Heart left ventricle (tissue), 13 donors: Measurements from ENCODE around the gene TPSB2.
"Not testable (repeated sequence)": the region's sequence is repeated elsewhere in the genome, so short reads cannot be mapped to it uniquely, and the experiment has no call there.

Experiments
- POLR2A ChIP-seq, 2 donors: fragments of 450-650 bp; IDR thresholded peaks; one replicate each; pipeline ENCODE4 v1.6.1; 2017; ENCODE audit warnings: antibody characterized with exemption in 2 of 2, mild to moderate bottlenecking in 2 of 2, moderate library complexity in 2 of 2
- TF ChIP-seq, protein P1 (sequence below), 12 donors: fragments of 200-600 bp; sonication (generic) in 4 of 12; IDR thresholded peaks; one replicate each; pipeline versions ENCODE4 v1.5.0 to v1.8.0; 2018 to 2022; ENCODE audit warnings: antibody characterized with exemption in 12 of 12, mild to moderate bottlenecking in 5 of 12
- donor health status: ischemic (EF 13 %, LVEDD 7.1; RV severe dilation, severe dysfunction).
- donor health status: DM: no; HTN: yes; CAD: no.
- donor health status: DM: no; HTN: no; CAD: no.
- donor health status: ischemic (EF 25% LVEDD 6.9; RV normal size, moderate dysfunction).
- donor health status: ischemic (EF 25% LVEDD 5.7; RV mildly dilated, moderate dysfunction).
- donor health status: ischemic (EF 35%, LVEDD 5.7; RV mildly dilated, moderate dysfunction).
- donor health status: nonischemic (EF 11% LVEDD 7.7; RV severe dilation, severe dysfunction).
- donor health status: DM: yes; HTN: yes; CAD: no.
- donor health status: PGD.
- donor health status: ischemic (EF 29% LVEDD 5.4; RV normal size, mild dysfunction).
- donor health status: nonischemic (EF 23%, LVEDD 6.1; RV moderate dilation, normal function).

GRCh38 chr16:1230471-1231212 lies 658 bp upstream of the TPSB2 start:
- TF ChIP-seq, protein P1, sequence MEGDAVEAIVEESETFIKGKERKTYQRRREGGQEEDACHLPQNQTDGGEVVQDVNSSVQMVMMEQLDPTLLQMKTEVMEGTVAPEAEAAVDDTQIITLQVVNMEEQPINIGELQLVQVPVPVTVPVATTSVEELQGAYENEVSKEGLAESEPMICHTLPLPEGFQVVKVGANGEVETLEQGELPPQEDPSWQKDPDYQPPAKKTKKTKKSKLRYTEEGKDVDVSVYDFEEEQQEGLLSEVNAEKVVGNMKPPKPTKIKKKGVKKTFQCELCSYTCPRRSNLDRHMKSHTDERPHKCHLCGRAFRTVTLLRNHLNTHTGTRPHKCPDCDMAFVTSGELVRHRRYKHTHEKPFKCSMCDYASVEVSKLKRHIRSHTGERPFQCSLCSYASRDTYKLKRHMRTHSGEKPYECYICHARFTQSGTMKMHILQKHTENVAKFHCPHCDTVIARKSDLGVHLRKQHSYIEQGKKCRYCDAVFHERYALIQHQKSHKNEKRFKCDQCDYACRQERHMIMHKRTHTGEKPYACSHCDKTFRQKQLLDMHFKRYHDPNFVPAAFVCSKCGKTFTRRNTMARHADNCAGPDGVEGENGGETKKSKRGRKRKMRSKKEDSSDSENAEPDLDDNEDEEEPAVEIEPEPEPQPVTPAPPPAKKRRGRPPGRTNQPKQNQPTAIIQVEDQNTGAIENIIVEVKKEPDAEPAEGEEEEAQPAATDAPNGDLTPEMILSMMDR (IDR thresholded peaks at IDR 0.05) = not testable (repeated sequence)
- not testable (repeated sequence) for TF ChIP-seq POLR2A (IDR thresholded peaks at IDR 0.05)
